ENCODE data around the gene RIPPLY3. TPM values are rescaled to one million over a fixed set of nuclear protein-coding genes. Genes with fewer than 3 reads are reported as not detected.

Gene RIPPLY3
- total and polyA plus RNA-seq, 12 donors = 0.03 TPM; not detected in 11

DNA sequence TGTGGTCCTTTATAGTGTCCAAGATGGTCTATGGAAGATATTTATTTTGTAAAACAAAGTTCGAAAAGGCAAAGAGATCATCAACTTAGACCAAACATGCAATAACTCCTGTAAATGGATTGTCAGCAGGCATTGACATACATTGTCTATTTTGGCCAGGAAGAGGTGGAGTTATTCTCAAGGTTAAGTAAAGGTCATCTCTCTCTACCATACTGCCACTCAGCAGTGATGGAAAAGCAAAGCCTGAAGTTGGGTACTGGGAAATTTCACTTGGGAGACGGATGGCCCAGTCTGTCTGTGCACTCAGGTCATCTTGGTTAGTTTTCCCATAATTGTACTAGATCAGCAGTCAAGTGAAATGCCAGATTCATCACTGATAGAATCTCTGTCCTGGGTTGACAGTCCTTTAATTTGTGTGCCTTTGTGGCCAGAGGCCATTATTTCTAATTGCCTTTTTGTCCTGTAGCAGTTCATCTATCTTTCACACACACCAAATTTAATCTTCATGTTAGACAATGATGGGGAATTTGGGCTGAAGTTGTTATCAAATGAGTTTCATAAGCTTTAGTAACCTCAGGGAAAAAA, 48.9 kb downstream of the RIPPLY3 start:
- TF ChIP-seq, protein P1, sequence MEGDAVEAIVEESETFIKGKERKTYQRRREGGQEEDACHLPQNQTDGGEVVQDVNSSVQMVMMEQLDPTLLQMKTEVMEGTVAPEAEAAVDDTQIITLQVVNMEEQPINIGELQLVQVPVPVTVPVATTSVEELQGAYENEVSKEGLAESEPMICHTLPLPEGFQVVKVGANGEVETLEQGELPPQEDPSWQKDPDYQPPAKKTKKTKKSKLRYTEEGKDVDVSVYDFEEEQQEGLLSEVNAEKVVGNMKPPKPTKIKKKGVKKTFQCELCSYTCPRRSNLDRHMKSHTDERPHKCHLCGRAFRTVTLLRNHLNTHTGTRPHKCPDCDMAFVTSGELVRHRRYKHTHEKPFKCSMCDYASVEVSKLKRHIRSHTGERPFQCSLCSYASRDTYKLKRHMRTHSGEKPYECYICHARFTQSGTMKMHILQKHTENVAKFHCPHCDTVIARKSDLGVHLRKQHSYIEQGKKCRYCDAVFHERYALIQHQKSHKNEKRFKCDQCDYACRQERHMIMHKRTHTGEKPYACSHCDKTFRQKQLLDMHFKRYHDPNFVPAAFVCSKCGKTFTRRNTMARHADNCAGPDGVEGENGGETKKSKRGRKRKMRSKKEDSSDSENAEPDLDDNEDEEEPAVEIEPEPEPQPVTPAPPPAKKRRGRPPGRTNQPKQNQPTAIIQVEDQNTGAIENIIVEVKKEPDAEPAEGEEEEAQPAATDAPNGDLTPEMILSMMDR (IDR thresholded peaks at IDR 0.05) = no peak
- Histone ChIP-seq H3K9me3 (no peaks in the 10 kb centered on the region), H3K36me3 (no peaks in the 10 kb centered on the region), H3K4me1 (peaks cover 0 to 5% (median 0%) of the 10 kb centered on the region in 9 donors), H3K27ac (no peak overlapping the region), H3K27me3 (no peaks in the 10 kb centered on the region), H3K4me3 (no peak overlapping the region)
- intact Hi-C loops (cut with DNase I) = no loop called here
- no peak for ATAC-seq
- WGBS, 2 donors = 92 to 93% methylated on average over 2 of the region's 2 CpGs
- DNase-seq = no peak

DNA sequence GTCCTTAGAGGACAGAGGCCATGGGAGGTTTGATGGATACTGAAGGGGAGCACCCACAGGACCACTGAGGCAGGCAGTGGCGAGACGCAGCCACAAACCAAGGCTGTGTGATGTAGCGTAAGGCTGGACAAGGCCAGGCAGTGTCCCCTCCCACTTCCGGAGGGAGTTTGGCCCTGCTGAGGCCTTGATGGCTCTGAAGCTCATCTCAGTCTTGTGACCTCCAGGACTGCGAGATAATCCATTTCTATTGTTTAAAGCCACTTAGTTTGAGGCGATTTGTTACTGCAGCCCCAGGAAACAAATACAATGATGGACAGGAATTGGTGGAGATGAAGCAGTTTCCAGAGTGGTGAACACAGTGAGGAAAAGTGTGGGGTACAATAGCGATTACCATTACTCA, 51.1 kb downstream of the RIPPLY3 start:
- TF ChIP-seq, protein P1 (IDR thresholded peaks at IDR 0.05) = no peak
- Histone ChIP-seq H3K27ac (no peak overlapping the region), H3K27me3 (no peaks in the 10 kb centered on the region), H3K9me3 (no peaks in the 10 kb centered on the region), H3K36me3 (no peaks in the 10 kb centered on the region), H3K4me3 (no peak overlapping the region), H3K4me1 (peaks cover 0 to 10% (median 0%) of the 10 kb centered on the region in 9 donors)
- 88 to 91% methylated on average over 7 of the region's 7 CpGs for WGBS, 2 donors
- no peak for ATAC-seq
- intact Hi-C loops (cut with DNase I) = no loop called here
- no peak for DNase-seq

DNA sequence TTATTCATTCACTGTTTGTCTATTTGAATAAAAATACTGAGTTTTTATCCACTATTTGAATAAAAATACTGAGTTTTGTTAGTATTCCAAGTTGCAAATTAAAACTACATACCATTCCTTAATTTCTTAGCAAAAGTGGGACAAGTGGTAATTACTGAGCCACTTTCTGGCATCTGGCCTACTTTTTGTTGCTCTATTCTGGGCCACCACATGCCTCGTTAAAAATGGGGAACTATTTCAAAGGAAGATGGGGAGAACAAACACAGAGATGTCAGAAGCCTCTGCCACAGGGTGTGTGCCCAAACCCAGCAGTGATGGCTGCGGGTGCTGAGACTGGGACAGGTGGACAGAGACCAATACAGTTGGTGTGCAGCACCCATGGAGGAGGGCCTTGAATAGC, 51.8 kb downstream of the RIPPLY3 start:
- Histone ChIP-seq H3K27ac (no peak overlapping the region), H3K9me3 (no peaks in the 10 kb centered on the region), H3K36me3 (no peaks in the 10 kb centered on the region), H3K27me3 (no peaks in the 10 kb centered on the region), H3K4me3 (no peak overlapping the region), H3K4me1 (peaks cover 0 to 10% (median 0%) of the 10 kb centered on the region in 9 donors)
- no peak for DNase-seq
- no peak for ATAC-seq
- TF ChIP-seq, protein P1 (IDR thresholded peaks at IDR 0.05) = no peak
- 64 to 72% methylated on average over 2 of the region's 2 CpGs for WGBS, 2 donors
- intact Hi-C loops (cut with DNase I) = no loop called here

DNA sequence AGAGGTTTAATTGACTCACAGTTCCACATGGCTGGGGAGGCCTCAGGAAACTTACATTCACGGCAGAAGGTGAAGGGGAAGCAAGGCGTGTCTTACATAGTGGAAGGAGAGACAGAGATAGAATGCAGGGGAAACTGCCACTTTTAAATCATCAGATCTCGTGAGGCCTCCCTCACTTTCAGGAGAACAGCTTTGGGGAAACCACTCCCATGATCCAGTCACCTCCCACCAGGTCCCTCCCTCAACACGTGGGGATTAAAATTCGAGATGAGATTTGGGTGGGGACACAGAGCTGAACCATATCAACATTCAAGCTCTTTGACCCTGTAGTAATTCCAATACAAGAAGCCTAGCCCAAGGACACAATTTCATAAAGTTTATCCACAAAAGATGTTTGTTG, 52.7 kb downstream of the RIPPLY3 start:
- H3K27me3 ChIP-seq = no peaks in the 10 kb centered on the region
- peaks cover 0 to under 1% (median 0%) of the 10 kb centered on the region in 9 donors for H3K36me3 ChIP-seq
- no peak overlapping the region for H3K4me3 ChIP-seq
- H3K27ac ChIP-seq = no peak overlapping the region
- peaks cover 0 to 10% (median 0%) of the 10 kb centered on the region in 9 donors for H3K4me1 ChIP-seq
- WGBS, 2 donors = 66 to 77% methylated on average over 5 of the region's 5 CpGs
- TF ChIP-seq, protein P1 (IDR thresholded peaks at IDR 0.05) = no peak
- ATAC-seq = no peak
- DNase-seq = no peak
- intact Hi-C loops (cut with DNase I) = no loop called here
- no peaks in the 10 kb centered on the region for H3K9me3 ChIP-seq
